SK-N-SH treated with all-trans-retinoic acid at 6 μM for 48 hours (cell line): Measurements from ENCODE around the gene KCNT1.

Source experiments
- ATAC-seq: fragments of 200-7000 bp; cut with Tn5 transposase; 3 replicates; pipeline ENCODE4 v1.9.1; 2020; ENCODE audit warnings: mild to moderate bottlenecking, moderate library complexity
- BACH2 ChIP-seq: fragments of 250-450 bp; sonication (Bioruptor Pico); IDR thresholded peaks from 2 replicates; pipeline ENCODE4 v1.9.0; 2021; ENCODE audit warnings: mild to moderate bottlenecking, borderline replicate concordance
- CSDC2 ChIP-seq: fragments of 250-450 bp; sonication (Bioruptor Pico); IDR thresholded peaks from 2 replicates; pipeline ENCODE4 v1.5.0; 2020; ENCODE audit warnings: mild to moderate bottlenecking, moderate library complexity
- CSRNP3 ChIP-seq: fragments of 250-450 bp; sonication (Bioruptor Pico); IDR thresholded peaks from 2 replicates; pipeline ENCODE4 v1.5.1; 2021; ENCODE audit warnings: mild to moderate bottlenecking, moderate library complexity
- ESRRG ChIP-seq: fragments of 250-450 bp; sonication (Bioruptor Pico); IDR thresholded peaks from 2 replicates; pipeline ENCODE4 v1.6.1; 2021; ENCODE audit warnings: mild to moderate bottlenecking
- ISL1 ChIP-seq: fragments of 250-450 bp; sonication (Bioruptor Pico); IDR thresholded peaks from 2 replicates; pipeline ENCODE4 v2.1.2; 2022; ENCODE audit warnings: mild to moderate bottlenecking, moderate library complexity
- PPARA ChIP-seq: fragments of 250-450 bp; sonication (Bioruptor Pico); IDR thresholded peaks from 2 replicates; pipeline ENCODE4 v1.5.0; 2020; ENCODE audit warnings: mild to moderate bottlenecking, borderline replicate concordance
- RARB ChIP-seq: fragments of 250-450 bp; sonication (Bioruptor Pico); IDR thresholded peaks from 2 replicates; pipeline ENCODE4 v1.8.0; 2021; ENCODE audit warnings: mild to moderate bottlenecking, moderate library complexity
- SNAI2 ChIP-seq: fragments of 250-450 bp; sonication (Bioruptor Pico); IDR thresholded peaks from 2 replicates; pipeline ENCODE4 v1.5.0; 2020; ENCODE audit warnings: mild to moderate bottlenecking, moderate library complexity
- TCF4 ChIP-seq: fragments of 250-450 bp; sonication (Bioruptor Pico); IDR thresholded peaks from 2 replicates; pipeline ENCODE4 v1.8.0; 2021; ENCODE audit warnings: mild to moderate bottlenecking, moderate library complexity, borderline replicate concordance
- TOX ChIP-seq: fragments of 250-450 bp; sonication (Bioruptor Pico); IDR thresholded peaks from 2 replicates; pipeline ENCODE4 v1.8.0; 2021; ENCODE audit warnings: mild to moderate bottlenecking, moderate library complexity, borderline replicate concordance
- ZNF565 ChIP-seq: fragments of 450-650 bp; formaldehyde crosslinking; conservative IDR thresholded peaks from 2 replicates; pipeline ENCODE4 v1.5.0; 2020; ENCODE audit warnings: low read depth, mild to moderate bottlenecking, moderate library complexity
- ZNF70 ChIP-seq: fragments of 450-650 bp; formaldehyde crosslinking; IDR thresholded peaks from 2 replicates; pipeline ENCODE4 v1.5.0; 2020; ENCODE audit warnings: mild to moderate bottlenecking, moderate library complexity
- ZNF8 ChIP-seq: fragments of 450-650 bp; formaldehyde crosslinking; IDR thresholded peaks from 2 replicates; pipeline ENCODE4 v1.5.0; 2020; ENCODE audit warnings: mild to moderate bottlenecking, moderate library complexity
- TF ChIP-seq, protein P1 (sequence below): fragments of 250-450 bp; sonication (Bioruptor Pico); IDR thresholded peaks from 2 replicates; pipeline ENCODE4 v1.8.0; 2021; ENCODE audit warnings: low read depth, mild to moderate bottlenecking, moderate library complexity, borderline replicate concordance
- TF ChIP-seq, protein P2 (sequence below): fragments of 250-450 bp; sonication (Bioruptor Pico); IDR thresholded peaks from 2 replicates; pipeline ENCODE4 v1.5.1; 2020; ENCODE audit warnings: low read depth, mild to moderate bottlenecking, moderate library complexity
- TF ChIP-seq, protein P3 (sequence below): fragments of 250-450 bp; sonication (Bioruptor Pico); IDR thresholded peaks from 2 replicates; pipeline ENCODE4 v1.8.0; 2020; ENCODE audit warnings: mild to moderate bottlenecking, moderate library complexity, borderline replicate concordance

KCNT1 gene

GRCh38 chr9:135798263-135798585 is 96.2 kb downstream of the KCNT1 start (continued):
- TF ChIP-seq CSRNP3 = no peak
- TF ChIP-seq SNAI2 = no peak
- TF ChIP-seq, all 23 proteins: peak for 0

- no peak for TF ChIP-seq ISL1
- TF ChIP-seq RARB (CRISPR knock-in tag) = no peak
- no peak for TF ChIP-seq ZNF565 (CRISPR knock-in tag)
- no peak for TF ChIP-seq PPARA
- no peak for ATAC-seq
Measured at GRCh38 chr9:135799261-135799660, 97.3 kb downstream of the KCNT1 start.

DNA sequence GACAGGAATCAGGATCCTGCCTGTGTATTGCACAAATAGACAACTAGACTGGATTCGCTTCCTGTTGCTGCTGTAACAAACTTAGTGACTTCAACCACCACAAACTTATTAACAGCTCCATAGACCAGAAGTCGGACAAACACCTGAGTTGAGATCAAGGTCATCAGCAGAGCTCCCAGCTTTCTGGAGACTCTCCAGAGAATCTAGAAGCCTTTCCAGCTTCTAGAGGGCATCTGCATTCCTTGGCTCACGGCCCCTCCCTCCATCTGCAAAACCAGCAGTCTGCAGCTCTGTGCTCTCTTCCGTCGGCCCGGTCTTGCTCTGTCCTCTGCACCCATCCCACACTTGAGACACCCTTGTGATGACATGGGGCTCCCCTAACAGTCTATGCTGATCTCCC is 99.1 kb downstream of the KCNT1 start:
- no peak for ATAC-seq
- TF ChIP-seq RARB (CRISPR knock-in tag) (no peak), TOX (CRISPR knock-in tag) (no peak), ESRRG (CRISPR knock-in tag) (no peak), ZNF8 (CRISPR knock-in tag) (no peak), ZNF70 (no peak)
- TF ChIP-seq, protein P1, sequence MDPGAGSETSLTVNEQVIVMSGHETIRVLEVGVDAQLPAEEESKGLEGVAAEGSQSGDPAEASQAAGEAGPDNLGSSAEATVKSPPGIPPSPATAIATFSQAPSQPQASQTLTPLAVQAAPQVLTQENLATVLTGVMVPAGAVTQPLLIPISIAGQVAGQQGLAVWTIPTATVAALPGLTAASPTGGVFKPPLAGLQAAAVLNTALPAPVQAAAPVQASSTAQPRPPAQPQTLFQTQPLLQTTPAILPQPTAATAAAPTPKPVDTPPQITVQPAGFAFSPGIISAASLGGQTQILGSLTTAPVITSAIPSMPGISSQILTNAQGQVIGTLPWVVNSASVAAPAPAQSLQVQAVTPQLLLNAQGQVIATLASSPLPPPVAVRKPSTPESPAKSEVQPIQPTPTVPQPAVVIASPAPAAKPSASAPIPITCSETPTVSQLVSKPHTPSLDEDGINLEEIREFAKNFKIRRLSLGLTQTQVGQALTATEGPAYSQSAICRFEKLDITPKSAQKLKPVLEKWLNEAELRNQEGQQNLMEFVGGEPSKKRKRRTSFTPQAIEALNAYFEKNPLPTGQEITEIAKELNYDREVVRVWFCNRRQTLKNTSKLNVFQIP = no peak

- TF ChIP-seq CSDC2 (CRISPR knock-in tag) (no peak), BACH2 (CRISPR knock-in tag) (no peak), SNAI2 (no peak), ESRRG (CRISPR knock-in tag) (no peak)
- TF ChIP-seq, protein P2, sequence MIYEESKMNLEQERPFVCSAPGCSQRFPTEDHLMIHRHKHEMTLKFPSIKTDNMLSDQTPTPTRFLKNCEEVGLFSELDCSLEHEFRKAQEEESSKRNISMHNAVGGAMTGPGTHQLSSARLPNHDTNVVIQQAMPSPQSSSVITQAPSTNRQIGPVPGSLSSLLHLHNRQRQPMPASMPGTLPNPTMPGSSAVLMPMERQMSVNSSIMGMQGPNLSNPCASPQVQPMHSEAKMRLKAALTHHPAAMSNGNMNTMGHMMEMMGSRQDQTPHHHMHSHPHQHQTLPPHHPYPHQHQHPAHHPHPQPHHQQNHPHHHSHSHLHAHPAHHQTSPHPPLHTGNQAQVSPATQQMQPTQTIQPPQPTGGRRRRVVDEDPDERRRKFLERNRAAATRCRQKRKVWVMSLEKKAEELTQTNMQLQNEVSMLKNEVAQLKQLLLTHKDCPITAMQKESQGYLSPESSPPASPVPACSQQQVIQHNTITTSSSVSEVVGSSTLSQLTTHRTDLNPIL = no peak
- TF ChIP-seq, protein P1 = no peak
- TF ChIP-seq, protein P3, sequence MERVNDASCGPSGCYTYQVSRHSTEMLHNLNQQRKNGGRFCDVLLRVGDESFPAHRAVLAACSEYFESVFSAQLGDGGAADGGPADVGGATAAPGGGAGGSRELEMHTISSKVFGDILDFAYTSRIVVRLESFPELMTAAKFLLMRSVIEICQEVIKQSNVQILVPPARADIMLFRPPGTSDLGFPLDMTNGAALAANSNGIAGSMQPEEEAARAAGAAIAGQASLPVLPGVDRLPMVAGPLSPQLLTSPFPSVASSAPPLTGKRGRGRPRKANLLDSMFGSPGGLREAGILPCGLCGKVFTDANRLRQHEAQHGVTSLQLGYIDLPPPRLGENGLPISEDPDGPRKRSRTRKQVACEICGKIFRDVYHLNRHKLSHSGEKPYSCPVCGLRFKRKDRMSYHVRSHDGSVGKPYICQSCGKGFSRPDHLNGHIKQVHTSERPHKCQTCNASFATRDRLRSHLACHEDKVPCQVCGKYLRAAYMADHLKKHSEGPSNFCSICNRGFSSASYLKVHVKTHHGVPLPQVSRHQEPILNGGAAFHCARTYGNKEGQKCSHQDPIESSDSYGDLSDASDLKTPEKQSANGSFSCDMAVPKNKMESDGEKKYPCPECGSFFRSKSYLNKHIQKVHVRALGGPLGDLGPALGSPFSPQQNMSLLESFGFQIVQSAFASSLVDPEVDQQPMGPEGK (CRISPR knock-in tag) = no peak
- ATAC-seq = no peak
Measured at GRCh38 chr9:135802876-135803419, 101.0 kb downstream of the KCNT1 start.

DNA sequence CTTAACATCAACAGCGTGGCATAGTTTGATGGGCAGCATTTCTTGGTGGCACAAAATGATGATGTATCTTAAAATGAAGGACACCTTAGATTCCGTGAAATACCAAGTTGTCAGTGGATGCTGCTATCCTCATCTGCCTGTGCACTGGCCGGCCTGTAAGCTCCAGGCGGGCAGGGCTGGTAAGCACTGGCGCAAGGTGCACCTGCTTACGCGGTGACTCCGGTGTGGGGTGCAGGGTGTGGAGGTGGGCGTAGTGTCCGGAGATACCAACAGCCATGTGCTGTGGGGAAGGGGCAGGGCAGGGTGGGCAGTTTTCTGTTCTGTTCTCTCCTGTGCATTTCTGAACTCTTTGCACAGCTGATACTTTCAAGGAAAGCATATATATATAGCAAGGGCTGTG is 101.5 kb downstream of the KCNT1 start:
- TF ChIP-seq TOX (CRISPR knock-in tag) = no peak
- TF ChIP-seq TCF4 (CRISPR knock-in tag) = no peak
- no peak for TF ChIP-seq PPARA
- TF ChIP-seq ISL1 = no peak
- TF ChIP-seq, protein P1 = no peak
- no peak for TF ChIP-seq ZNF8 (CRISPR knock-in tag)
- no peak; the same call in 2 of the 3 replicates for ATAC-seq
